ENCODE data around the gene SYNE4. TPM values are rescaled to one million over a fixed set of nuclear protein-coding genes. Genes with fewer than 3 reads are reported as not detected.

Gene SYNE4
- total RNA-seq = 0.63 TPM

DNA sequence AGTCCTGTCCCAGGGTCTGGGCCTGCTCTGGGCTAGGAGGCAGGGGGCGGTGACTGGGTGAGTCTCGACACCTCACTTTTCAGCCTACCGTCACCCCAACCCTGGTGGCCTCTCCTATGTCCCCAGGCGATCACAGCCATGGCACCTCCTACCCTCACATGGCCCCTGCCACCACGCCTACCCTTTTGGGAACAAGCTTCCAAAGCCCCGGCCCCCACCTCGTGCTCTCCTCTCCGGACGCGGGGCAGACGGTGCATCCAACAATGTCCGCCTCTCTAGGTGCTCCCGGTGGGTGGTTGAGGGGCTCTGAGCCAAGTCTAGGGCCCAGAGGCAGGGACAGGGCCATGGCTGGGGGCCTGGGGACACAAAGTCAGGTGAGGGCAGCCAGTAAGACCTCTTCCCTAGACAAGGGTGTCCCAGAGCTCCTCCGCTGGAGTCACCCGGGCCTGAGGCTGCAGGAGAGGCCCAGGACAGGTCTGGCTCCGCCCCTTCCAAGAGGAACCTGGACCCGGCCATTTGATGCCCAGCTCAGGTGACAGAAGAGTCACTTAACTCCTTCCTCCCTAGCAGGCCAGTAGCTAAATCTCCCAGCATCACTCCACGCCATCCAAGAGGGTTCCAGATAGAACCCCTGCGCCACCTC lies at the start of gene SYNE4:
Gene SYNE4, minus strand, starts transcription at position 478 of the 643 bp plus-strand sequence. Its CDS starts 132 bp downstream, at position 346.

DNA sequence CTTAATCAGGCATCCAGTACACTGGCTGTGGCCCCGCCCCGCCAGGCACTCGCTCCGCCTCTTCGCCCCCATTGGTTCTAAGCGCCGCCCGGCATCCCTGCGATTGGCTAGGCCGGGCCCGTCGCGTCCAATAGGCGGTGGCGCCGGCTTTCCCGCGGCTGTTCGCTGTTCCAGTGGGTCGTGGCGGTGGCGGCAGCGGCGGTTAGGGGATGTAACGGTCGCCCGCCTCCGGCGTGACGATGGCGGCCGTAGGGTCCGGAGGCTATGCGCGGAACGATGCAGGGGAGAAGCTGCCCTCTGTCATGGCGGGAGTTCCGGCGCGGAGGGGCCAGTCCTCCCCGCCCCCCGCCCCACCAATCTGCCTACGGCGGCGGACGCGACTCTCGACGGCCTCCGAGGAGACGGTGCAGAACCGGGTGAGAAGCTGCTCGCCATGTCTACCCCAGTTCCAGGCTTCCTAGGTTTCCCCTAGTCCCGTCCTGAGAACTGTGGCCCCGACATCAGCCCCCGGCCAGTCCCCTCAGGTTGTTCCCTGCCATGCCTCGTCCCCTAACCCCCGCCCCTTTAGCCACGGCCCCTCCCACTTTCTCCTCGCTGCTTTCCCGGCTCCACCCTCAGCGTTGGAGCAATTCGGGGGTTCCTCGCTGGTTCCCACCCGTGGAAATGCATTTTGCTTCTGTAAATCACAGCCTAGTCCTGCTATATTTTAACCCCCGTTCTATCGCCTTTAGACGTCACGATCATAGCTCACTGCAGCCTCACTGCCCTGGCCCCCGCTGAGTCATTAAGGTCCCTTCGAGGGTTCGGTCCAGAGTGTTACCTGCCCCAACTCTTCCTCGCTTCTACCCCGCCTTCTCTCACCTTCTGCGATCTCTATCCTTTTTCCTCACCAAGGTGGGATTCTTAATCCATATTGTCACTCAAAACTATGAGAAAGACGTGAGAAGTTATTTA lies 46.4 kb upstream of the SYNE4 start, which contains the start of gene WDR62:
Gene WDR62, plus strand, starts transcription at position 165 of the 954 bp plus-strand sequence. Its CDS starts 75 bp downstream, at position 240.

GRCh38 chr19:36054119-36054732 lies 45.6 kb upstream of the SYNE4 start, which contains the start of gene THAP8:
THAP8 (minus strand) TSS chr19:36054285; CDS start chr19:36054217, 68 bp downstream.

DNA sequence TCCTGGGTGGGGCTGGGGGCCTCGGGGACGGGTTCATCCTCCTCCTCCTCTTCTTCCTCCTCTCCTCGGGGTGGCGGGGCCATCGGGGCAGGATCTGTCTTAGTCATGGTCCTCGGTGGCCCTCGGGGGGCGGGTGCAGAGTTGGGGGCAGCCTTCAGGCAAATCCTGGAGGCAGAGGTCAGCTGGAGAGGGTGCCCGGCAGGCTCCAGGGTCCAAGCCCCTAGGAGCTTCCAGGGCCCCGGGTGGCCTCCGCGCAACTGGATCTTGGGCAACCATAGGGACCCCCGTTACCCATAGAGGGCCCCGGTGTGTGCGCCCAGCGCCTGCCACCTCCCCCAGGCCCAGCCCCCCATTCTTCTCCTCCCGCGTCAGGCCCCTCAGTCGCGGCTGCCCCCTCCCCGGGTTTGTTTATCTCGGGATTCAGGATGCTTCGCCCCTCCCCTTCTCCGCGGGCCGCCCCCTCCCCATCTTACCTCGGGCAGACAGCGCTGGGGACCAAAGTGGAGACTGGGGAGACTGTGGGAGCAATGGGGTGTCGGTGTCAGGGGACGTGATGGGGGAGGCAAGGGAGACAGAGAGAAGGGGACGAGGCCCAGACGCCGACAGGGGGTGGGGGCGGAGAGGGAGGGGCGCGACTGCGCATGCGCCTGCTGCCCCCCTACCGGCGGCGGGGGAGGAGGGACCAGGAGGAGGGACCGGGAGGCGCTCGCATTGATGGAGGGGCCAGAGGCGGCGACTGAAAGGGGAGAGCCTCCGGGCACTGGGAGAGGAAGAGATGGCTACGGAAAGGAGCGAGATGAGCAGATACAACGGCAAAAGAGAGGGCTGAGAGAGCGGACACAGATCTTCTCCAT lies 23.9 kb upstream of the SYNE4 start, which contains the start of gene CLIP3:
Gene CLIP3, minus strand, starts transcription at position 623 of the 854 bp plus-strand sequence. Its CDS starts 516 bp downstream, at position 107.

GRCh38 chr19:36014012-36014924 lies 5.7 kb upstream of the SYNE4 start, which contains the start of gene ALKBH6:
ALKBH6 (minus strand) TSS chr19:36014213; CDS start chr19:36013397, 816 bp downstream.

GRCh38 chr19:35995048-35995993 lies 13.3 kb downstream of the SYNE4 start, which contains the start of gene SDHAF1:
SDHAF1 (plus strand) TSS chr19:35995188; CDS start chr19:35995275, 87 bp downstream.

Small RNA genes within 50 kb of the gene (small RNA-seq; reads per million reads assigned to genes)
- gene AF038458.1 (ENCODE audit: low replicate concordance) = not detected

Other genes starting within 250 kb of the SYNE4 start
- gene ARHGAP33, start 233.2 kb downstream of the SYNE4 start, total RNA-seq = 123 TPM
- not detected for gene PRODH2, start 196.0 kb downstream of the SYNE4 start, total RNA-seq
- not detected for gene NPHS1, start 156.3 kb downstream of the SYNE4 start, total RNA-seq
- gene KIRREL2, start 151.9 kb downstream of the SYNE4 start, total RNA-seq = 0.94 TPM
- 197 TPM for gene APLP1, start 140.2 kb downstream of the SYNE4 start, total RNA-seq
- 3.8 TPM for gene NFKBID, start 108.3 kb downstream of the SYNE4 start, total RNA-seq
- gene HCST, start 106.3 kb downstream of the SYNE4 start, total RNA-seq = 1.6 TPM
- 3.4 TPM for gene TYROBP, start 100.5 kb downstream of the SYNE4 start, total RNA-seq
- 15.7 TPM for gene LRFN3, start 72.4 kb downstream of the SYNE4 start, total RNA-seq
- 13.5 TPM for gene SDHAF1, start 13.6 kb downstream of the SYNE4 start, total RNA-seq
- gene ALKBH6, start 5.4 kb upstream of the SYNE4 start, total RNA-seq = 9.7 TPM
- gene CLIP3, start 24.1 kb upstream of the SYNE4 start, total RNA-seq = 59.5 TPM
- 1.9 TPM for gene THAP8, start 45.5 kb upstream of the SYNE4 start, total RNA-seq
- 3.1 TPM for gene WDR62, start 46.1 kb upstream of the SYNE4 start, total RNA-seq
- gene OVOL3, start 102.3 kb upstream of the SYNE4 start, total RNA-seq = not detected
- 69.2 TPM for gene POLR2I, start 106.1 kb upstream of the SYNE4 start, total RNA-seq
- gene TBCB, start 106.7 kb upstream of the SYNE4 start, total RNA-seq = 385 TPM
- 77.6 TPM for gene CAPNS1, start 131.3 kb upstream of the SYNE4 start, total RNA-seq
- gene COX7A1, start 143.6 kb upstream of the SYNE4 start, total RNA-seq = 1.3 TPM
- gene ZNF565, start 205.9 kb upstream of the SYNE4 start, total RNA-seq = 30.0 TPM
- gene ZNF146, start 206.3 kb upstream of the SYNE4 start, total RNA-seq = 115 TPM